ENCODE measurements around the gene MYOZ3.

The MYOZ3 gene

GRCh38 chr5:150660108-150660831 lies 781 bp upstream of the MYOZ3 start:
- no peak for DNase-seq

GRCh38 chr5:150661821-150662596 lies 958 bp downstream of the MYOZ3 start:
- DNase-seq = no peak

- DNase-seq = no peak
These were observed 1.9 kb downstream of the MYOZ3 start for GRCh38 chr5:150662731-150663516.

GRCh38 chr5:150663936-150664335 lies 2.9 kb downstream of the MYOZ3 start:
- DNase-seq = no peak

GRCh38 chr5:150665044-150665443 lies 4.0 kb downstream of the MYOZ3 start:
- no peak for DNase-seq

- DNase-seq = no peak
These were observed 9.4 kb downstream of the MYOZ3 start for GRCh38 chr5:150670275-150670947.

- DNase-seq = no peak
These were observed 9.9 kb downstream of the MYOZ3 start for GRCh38 chr5:150670948-150671310.

- no peak for DNase-seq
These were observed 10.6 kb downstream of the MYOZ3 start for GRCh38 chr5:150671509-150672236.

GRCh38 chr5:150672237-150672883 lies 11.3 kb downstream of the MYOZ3 start:
- DNase-seq = no peak

GRCh38 chr5:150672884-150673275 lies 11.8 kb downstream of the MYOZ3 start:
- DNase-seq = no peak

- no peak for DNase-seq
These were observed 13.3 kb downstream of the MYOZ3 start for GRCh38 chr5:150674341-150674821.

- no peak for DNase-seq
These were observed 14.0 kb downstream of the MYOZ3 start for GRCh38 chr5:150675069-150675468.

GRCh38 chr5:150676578-150676977 lies 15.5 kb downstream of the MYOZ3 start:
- no peak for DNase-seq

GRCh38 chr5:150689120-150689519 lies 28.1 kb downstream of the MYOZ3 start:
- DNase-seq = no peak

GRCh38 chr5:150690760-150691159 lies 29.7 kb downstream of the MYOZ3 start:
- DNase-seq = no peak

- DNase-seq = no peak
These were observed 31.2 kb downstream of the MYOZ3 start for GRCh38 chr5:150692276-150692675.

GRCh38 chr5:150694612-150695011 lies 33.6 kb downstream of the MYOZ3 start:
- DNase-seq = no peak

- DNase-seq = no peak
These were observed 39.2 kb downstream of the MYOZ3 start for GRCh38 chr5:150700246-150700593.

GRCh38 chr5:150700594-150701377 lies 39.7 kb downstream of the MYOZ3 start, which contains the start of gene RBM22:
Gene RBM22 (minus strand): TSS chr5:150701062. CDS start chr5:150700985, 77 bp downstream.
- peak; percentile 85 for DNase-seq

- no peak for DNase-seq
These were observed 42.7 kb downstream of the MYOZ3 start for GRCh38 chr5:150703762-150704161.
